Measurements from ENCODE around the gene SYNDIG1.

Gene SYNDIG1

DNA sequence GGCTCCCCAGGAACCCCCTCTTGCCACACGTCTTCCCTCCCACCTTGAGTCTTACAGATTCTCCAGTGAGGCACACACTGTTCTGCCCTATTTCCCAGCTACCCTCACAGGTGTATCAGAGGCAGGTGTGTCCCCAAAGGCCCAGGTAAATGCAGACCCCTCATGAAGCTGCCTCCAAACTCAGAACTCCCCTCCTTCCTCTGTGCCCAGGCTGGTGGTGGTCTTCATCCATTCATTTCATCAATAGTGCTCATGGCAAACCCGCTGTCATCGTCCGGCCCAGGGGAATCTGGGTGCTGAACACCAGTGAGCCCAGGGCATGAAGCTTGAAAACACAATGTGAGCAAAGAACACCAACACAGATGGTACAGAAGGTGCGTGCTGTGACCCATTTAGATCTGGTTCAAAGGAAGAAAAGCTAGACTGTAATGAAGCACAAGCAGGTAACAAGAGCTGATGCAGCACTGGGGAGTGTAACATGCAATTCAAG lies 213.1 kb downstream of the SYNDIG1 start:
- TF ChIP-seq POLR2A (IDR thresholded peaks at IDR 0.05; ENCODE audit: low read length), result no peak
- TF ChIP-seq GATA1 (IDR thresholded peaks at IDR 0.05; ENCODE audit: low read depth, low read length), result no peak
- DNase-seq, result no peak

GRCh38 chr20:24683676-24684075 lies 214.2 kb downstream of the SYNDIG1 start:
- DNase-seq, result no peak
- TF ChIP-seq GATA1 (IDR thresholded peaks at IDR 0.05; ENCODE audit: low read depth, low read length), result no peak
- TF ChIP-seq POLR2A (IDR thresholded peaks at IDR 0.05; ENCODE audit: low read length), result no peak

GRCh38 chr20:24684421-24684871 lies 215.0 kb downstream of the SYNDIG1 start:
- no peak for TF ChIP-seq POLR2A (IDR thresholded peaks at IDR 0.05; ENCODE audit: low read length)
- TF ChIP-seq GATA1 (IDR thresholded peaks at IDR 0.05; ENCODE audit: low read depth, low read length), result no peak
- DNase-seq, result no peak

GRCh38 chr20:24684956-24685691 lies 215.7 kb downstream of the SYNDIG1 start:
- DNase-seq, result no peak
- no peak for TF ChIP-seq GATA1 (IDR thresholded peaks at IDR 0.05; ENCODE audit: low read depth, low read length)
- TF ChIP-seq POLR2A (IDR thresholded peaks at IDR 0.05; ENCODE audit: low read length), result no peak

DNA sequence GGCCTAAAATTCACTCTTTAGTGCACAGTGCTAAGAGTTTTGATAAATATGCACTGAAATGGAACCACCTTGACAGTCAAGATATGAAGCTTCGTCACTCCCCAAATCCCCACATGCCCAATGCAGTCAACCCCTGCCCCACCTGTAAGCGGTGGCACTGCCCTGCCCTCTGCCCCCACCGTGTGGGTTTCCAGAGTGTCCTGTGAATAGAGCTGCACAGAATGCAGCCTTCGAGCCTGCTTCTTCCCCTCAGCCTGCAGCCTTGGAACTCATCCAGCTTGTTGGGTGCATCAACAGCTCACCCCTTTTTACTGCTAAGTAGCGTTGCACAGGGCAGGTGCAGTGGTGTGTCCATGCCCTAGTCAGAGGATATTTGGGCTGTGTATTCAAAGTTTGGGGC lies 216.3 kb downstream of the SYNDIG1 start:
- no peak for TF ChIP-seq POLR2A (IDR thresholded peaks at IDR 0.05; ENCODE audit: low read length)
- no peak for TF ChIP-seq GATA1 (IDR thresholded peaks at IDR 0.05; ENCODE audit: low read depth, low read length)
- DNase-seq, result no peak

DNA sequence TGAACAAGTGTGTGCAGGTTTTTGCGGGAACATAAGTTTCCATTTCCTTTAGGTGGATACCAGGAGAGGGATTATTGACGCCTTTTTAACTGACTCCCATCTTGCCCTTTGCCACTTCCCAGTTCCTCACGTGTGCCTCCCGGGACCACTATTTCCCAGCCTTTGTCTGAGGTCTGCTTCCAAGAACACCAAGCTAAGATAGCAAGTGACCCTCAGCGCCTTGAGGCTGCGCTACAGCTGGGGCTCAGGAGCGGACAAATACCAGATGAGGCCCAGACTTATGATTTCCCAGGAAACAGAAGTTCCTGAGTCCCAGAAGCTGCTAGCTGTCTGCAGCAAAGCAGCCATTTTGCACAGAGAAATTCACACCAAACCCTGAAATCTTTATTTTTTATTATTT lies 216.7 kb downstream of the SYNDIG1 start:
- no peak for TF ChIP-seq GATA1 (IDR thresholded peaks at IDR 0.05; ENCODE audit: low read depth, low read length)
- TF ChIP-seq POLR2A (IDR thresholded peaks at IDR 0.05; ENCODE audit: low read length), result no peak
- DNase-seq, result no peak

GRCh38 chr20:24690408-24690807 lies 221.0 kb downstream of the SYNDIG1 start:
- TF ChIP-seq GATA1 (IDR thresholded peaks at IDR 0.05; ENCODE audit: low read depth, low read length), result no peak
- TF ChIP-seq POLR2A (IDR thresholded peaks at IDR 0.05; ENCODE audit: low read length), result no peak

DNA sequence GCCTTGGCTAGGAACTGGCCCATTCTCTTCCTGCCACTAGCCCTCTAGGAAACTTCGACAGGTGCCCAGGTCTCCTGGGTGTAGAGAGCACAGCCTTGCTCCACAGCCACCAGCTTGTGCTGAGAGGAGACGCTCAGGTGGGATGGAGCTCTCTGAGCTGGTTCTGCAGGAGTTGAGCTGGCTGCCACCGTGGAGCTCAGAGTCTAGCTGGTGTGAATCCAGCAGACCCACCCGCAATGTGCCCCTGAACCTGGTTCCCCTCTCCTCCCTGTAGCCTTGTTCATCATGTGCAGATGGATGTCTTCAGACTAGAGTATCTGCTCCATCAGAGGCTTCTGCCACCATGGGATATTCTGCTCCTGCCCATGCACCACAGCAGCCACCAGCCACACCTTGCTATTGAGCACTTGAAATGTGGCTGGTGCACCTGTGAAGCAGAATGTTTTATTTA lies 222.5 kb downstream of the SYNDIG1 start:
- TF ChIP-seq POLR2A (IDR thresholded peaks at IDR 0.05; ENCODE audit: low read length), result no peak
- TF ChIP-seq GATA1 (IDR thresholded peaks at IDR 0.05; ENCODE audit: low read depth, low read length), result no peak

More at GRCh38 chr20:24690408-24690807, 221.0 kb downstream of the SYNDIG1 start:
- no peak for DNase-seq

DNA sequence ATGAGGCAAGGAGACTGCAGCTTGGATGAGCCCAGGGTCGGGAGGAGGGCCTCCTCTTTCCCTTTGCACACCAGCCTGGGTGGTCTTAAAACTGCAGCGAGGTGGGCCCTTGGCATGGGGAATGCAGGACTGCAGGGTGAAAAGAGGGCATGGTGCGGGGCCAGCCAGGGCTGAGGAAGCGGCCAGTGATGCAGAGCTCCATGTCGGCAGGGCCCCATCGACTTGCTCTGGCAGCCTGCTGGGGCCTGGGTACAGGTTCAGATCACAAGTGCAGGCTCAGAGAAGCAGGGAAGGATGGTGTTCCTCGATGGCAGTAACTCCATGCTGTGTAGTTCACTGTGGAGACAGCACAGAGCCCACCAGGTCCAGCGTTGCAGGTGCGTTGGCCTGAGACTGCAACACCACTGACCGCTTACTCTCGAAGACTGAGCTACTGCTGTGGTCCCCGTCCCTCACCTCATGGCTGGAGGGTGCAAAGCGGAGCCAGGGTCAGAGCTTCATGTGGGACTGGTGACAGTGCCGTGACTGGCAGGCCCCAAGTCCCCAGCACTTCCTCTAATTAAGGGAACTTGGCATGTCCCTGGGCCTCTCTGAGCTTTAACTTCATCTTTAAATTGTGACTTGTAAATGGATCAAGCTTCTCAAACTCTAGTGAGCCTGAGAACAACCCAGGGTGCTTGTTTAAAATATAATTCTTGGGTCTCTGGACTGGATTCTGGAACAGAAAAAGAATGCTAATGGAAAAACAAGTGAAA lies 223.2 kb downstream of the SYNDIG1 start:
- no peak for DNase-seq
- TF ChIP-seq GATA1 (IDR thresholded peaks at IDR 0.05; ENCODE audit: low read depth, low read length), result no peak
- TF ChIP-seq POLR2A (IDR thresholded peaks at IDR 0.05; ENCODE audit: low read length), result no peak

More for the DNA sequence above, 222.5 kb downstream of the SYNDIG1 start:
- DNase-seq, result no peak

- TF ChIP-seq POLR2A (IDR thresholded peaks at IDR 0.05; ENCODE audit: low read length), result no peak
- TF ChIP-seq GATA1 (IDR thresholded peaks at IDR 0.05; ENCODE audit: low read depth, low read length), result no peak
- no peak for DNase-seq
Measured at GRCh38 chr20:24693466-24694156, 224.2 kb downstream of the SYNDIG1 start.

DNA sequence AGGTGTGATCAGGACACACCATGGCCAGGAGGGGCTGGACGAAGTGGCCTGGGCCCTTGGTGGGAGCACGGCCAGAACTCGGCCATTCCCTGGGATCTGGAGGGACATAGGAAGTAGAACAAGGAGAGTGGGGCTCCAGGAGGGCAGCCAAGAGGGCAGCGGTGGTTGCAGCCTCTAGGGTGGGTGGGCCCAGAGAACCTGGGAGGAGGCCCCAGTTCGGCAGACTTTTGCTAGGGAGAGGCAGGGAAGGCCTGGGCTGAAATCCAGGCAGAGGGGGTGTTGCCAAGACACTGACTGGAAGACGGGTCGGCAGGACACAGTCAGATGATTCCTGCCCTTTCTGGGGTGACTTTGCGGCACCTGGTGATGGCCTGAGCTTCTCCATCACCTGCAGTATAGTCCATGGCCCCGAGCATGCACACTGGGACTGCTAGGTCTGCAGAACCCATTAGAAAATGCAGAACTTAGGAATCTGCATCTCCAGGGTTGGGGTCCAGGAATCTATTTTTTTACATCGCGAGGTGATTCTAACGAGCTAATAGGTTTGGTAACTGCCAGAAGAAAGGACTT lies 224.8 kb downstream of the SYNDIG1 start:
- TF ChIP-seq GATA1 (IDR thresholded peaks at IDR 0.05; ENCODE audit: low read depth, low read length) (no peak), POLR2A (IDR thresholded peaks at IDR 0.05; ENCODE audit: low read length) (no peak)
- DNase-seq, result no peak

DNA sequence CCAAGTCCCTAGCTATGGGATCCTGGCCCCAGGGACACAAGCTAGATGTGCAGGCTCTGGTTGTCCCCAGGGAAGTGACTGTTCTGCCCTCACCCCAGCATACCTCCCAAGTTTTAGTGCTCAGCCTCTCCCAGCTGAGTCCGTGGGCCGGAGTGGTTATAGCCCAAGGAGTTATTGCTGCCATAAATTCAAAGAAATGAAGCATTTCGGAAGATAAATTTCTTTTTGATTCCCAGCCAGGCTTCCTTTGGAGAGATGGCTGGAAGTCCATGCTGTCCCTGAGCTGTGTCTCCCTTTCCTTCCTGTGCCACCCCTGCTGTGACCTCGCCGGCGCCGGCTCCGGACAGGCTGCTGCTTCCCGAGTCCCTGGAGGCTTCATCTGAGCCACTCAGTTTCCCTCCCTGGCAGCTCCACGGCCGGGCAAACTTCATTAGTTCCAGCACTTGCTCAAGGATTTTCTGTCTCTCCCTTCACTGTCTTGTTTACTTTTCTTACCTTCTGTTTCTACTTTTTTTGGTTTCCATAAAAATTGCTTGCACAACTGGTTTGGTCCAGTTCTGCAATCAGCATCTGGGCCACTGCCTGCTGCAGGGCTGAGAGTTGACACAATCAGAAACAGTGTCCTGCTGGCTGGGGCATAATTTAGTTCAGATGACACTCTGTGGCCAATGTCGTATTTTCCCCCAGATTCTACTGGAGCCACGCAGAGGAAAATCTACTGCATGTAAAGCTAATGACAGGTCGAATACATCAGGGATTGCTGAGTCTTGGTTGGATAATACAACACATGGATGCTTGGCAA lies 225.5 kb downstream of the SYNDIG1 start:
- TF ChIP-seq POLR2A (IDR thresholded peaks at IDR 0.05; ENCODE audit: low read length) (no peak), GATA1 (IDR thresholded peaks at IDR 0.05; ENCODE audit: low read depth, low read length) (no peak)
- no peak for DNase-seq
